Left renal cortex interstitium (tissue), 4 donors: Measurements from ENCODE around the gene PKNOX2. TPM values are rescaled to one million over a fixed set of nuclear protein-coding genes. Genes with fewer than 3 reads are reported as not detected.
"Not testable (repeated sequence)": the region's sequence is repeated elsewhere in the genome, so short reads cannot be mapped to it uniquely, and the experiment has no call there.

Source experiments
- DNase-seq, 4 donors: peaks; one replicate each; pipeline ENCODE4 v3.0.0-alpha.2; 2013; ENCODE audit warnings: low read depth in 4 of 4, low spot score in 2 of 4, missing footprints in 1 of 4
- polyA plus RNA-seq, 4 donors: library from polyadenylated mRNA; unstranded; fragments of 120-200 nt; gene quantifications; one replicate each; pipeline ENCODE4 v1.2.1, GENCODE V29; 2013; ENCODE audit not compliant: insufficient read length in 4 of 4

PKNOX2 gene
- polyA plus RNA-seq, 4 donors: 13.4 to 15.1 (median 14.4) TPM

DNA sequence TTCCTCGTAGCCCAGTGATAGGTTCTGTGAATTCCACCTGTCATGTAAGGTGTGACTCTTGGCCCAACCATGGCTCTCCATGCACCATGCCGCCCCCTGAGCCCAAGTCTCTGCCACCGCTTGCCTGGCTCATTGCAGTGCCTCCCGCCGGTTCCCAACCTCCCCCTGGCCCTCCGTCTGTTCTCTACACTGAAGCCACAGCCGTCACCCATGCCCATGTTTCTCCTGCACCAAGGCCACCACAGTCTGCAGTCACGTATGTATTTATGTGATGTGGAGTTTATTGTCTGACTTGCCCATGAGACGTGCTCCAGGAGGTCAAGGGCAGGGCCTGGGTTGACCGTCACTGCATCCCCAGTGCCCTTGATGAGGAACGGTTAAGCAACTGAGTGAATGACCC, 35.9 kb downstream of the PKNOX2 start:
- DNase-seq: no peak

DNA sequence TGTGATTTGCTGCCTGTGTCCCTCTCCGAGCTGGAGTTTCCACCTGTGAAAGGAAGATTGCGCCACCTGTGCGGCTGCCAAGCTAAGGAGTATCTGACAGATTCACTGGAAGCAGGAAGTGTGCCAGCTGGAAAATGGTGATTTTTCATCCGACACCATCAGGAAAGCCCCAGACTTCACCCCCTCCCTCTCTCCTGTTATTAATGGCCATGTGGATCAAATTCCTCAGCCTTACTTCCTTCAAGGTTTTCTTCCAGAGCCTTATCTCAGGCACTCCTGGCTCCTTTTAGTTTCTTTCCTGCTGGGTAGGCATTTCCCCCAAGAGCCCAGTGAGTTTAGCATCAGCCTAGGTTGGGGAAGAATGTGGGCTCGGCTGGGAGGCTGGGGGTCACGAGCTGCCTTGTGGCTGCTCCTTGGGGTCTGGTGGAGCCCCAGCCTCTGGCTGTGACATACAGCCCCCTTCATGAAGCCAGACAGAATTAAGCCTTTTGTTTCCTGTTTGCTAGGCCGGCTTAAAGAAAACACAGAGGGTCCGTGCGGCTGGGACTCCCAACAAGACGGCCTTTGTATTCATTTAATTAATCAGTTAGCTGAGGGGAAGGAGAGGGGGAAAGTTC, 37.1 kb downstream of the PKNOX2 start:
- DNase-seq: peak in 1 of 4 donors; percentile 51

DNA sequence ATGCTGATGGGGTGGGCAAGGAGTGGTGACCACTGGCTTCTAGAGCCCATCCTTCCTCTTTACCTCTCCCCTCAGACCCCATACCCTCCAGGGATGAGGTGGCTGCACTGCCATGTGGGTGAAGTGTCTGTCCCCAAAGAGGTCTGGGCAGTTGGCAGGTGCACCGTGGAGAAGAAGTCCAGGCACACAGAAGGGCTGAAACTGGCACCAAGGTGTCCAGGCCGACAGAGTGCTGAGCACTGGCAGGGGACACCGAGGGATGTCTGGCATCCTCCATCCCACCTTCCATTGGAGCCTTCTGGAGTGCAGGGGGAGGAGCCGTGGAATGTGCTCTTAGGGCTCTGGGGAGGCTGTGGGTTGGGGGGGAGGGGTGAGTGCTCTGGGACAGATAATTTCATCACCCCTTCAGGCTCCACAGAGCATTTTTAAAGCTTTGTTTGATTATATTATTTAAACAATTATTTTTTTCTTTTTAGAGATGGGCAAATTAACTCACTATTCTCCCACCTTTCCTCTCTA, 37.9 kb downstream of the PKNOX2 start:
- no peak for DNase-seq

DNA sequence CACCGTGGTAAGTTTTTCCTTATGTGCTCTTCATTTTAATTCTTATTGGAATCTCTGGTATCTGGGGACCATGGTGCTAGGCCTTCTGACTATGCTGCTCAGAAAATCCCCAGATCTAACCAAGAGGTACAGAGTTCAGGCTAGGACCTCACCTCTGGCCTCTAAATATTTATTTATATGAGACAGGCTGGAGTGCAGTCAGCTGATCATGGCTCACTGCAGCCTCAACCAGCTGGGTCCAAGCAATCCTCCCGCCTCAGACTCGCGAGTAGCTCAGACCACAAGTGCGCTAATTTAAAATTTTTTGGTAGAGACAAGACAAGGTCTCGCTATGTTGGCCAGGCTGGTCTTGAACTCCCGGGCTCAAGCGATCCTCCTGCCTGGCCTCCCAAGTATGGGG, 38.4 kb downstream of the PKNOX2 start:
- DNase-seq: no peak

DNA sequence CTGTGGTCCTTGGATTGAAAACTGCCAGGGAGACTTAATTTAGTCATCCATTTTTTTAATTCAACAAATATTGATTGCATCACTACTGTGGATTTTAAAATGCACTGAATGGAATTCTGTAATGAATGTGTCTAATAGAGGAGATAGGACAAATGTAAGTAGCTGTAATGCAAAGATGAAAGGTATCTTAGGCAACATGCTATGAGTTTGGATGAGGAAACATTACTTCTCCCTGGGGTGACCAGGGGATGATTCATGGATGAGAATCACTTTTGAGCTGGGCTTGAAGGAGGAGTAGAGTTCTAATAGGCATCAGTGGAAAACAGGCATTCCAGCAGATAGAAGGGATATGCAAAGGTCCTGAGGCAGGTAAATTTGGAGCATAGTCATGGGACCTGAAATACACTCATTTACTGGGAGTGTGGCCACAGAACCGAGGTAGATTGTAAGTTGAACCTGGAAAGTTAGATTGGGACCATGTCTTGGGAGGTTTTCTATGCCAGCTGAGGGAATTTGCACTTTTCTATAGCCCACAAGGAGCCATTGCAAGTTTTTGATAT, 43.4 kb downstream of the PKNOX2 start:
- no peak for DNase-seq

DNA sequence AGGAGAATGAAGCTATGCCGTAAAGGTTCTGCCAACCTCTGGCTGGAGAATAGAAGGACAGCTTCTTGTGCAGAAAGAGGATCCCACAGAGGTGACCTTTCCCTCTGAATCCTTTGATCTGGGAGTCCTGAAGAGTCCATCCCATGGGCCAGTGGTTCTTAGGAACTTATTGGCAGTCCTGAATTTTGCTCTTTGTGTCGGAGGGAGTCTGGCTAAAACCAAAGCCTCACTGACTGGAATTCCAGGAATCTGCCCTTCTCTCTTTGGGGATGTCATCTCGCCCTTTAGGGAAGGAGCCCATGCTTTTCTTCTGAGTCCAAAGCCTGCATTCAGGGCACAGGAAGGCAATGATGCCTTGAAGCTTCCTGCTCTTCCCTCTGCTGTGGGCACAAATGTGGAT, 45.5 kb downstream of the PKNOX2 start:
- no peak for DNase-seq

DNA sequence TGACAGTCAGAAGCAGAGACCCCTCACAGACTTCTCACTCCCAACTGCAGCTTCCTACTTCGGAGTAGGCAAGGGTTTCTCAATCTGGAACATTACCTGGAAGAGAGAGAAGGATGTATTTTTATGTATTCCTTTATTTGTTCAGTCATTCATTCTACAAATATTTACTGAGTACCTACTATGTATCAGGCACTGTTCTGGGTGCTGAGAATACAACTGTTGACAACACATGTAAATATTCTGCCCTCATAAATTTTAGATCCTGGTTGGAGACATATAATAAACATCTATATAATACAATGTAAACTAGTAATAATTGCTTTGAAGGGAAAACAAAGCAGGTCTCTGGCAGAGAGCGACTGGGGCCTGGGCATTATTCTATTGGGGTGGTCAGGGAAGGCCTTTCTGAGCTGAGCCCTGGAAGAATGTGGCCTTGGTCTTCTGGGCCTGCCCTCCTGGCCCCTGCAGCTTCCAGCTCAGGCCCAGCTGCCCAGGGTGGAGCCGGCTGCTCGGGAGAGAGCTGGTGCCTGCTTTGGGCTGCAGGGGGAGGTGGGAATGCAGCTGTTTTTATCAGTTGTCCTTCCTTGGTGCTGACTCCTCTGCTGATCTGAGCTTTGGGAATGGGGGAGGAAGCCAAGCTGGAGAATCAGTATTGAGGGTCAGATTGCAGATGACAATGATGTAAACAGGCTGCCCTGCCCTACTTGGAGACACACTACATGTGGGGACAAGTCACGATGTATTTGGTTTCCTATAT, 46.8 kb downstream of the PKNOX2 start:
- DNase-seq: no peak

DNA sequence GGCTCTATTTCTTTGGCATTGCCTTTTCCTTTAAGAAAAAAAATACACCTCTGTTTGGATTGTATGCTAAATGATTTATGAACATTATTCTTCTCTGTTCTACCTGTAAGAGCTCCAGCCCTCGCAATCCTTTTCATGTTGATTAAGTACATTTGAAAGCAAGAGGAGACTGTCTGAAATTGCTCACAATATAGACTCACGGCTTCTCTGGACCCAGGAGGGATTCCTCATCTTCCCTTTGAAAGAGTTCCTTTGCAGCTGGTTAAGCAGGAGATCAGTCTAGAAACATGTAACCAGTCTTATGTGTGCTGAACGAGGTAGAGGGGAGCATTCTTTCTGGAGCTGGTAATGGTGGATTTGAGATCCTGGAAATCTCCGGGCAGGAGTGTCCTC, 47.4 kb downstream of the PKNOX2 start:
- no peak for DNase-seq

DNA sequence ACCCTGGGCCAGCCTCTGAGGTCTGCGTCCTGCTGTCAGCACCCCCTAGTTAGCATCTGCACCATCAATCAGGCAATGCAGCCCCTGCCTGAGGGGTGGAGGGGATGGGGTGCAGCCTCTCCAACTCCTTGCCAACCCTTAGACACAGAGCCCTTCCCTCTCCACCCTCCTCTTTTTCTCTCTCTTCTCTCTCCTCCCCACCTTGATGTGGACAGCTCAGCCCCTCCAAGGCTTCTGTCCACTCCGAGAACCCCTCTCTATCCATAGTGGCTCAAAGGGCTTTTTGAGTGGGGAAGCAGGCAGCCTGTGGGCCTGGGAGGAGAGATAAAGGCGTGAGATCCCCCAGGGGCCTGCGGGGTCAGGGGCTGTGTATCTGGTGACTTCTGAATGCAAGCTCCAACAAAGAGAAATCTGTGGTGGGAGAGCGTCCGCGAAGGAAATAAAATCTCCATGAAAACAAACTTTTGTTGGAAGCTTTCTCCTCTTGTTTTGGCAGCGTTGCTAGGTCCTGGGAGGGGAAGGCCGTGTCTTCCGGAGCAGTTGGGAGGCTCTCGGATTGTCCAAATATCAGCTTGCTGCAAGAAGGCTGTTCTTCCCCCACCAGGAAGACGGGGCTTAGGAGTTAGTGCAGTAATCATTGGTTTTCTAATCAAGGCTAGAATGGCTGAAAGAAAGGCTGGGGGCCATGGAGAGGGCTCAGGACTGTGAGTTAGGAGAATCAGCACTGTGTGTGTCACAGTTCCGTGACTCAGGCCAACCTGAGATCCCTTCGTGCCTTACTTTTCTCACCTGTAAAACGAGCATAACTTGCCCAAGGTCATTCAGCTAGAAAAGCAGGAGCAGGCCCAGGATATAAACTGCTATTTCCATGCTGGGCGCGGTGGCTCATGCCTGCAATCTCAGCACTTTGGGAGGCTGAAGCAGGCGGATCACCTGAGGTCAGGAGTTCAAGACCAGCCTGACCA, 50.3 kb downstream of the PKNOX2 start:
- peak in 1 of 4 donors; percentile 63 for DNase-seq

DNA sequence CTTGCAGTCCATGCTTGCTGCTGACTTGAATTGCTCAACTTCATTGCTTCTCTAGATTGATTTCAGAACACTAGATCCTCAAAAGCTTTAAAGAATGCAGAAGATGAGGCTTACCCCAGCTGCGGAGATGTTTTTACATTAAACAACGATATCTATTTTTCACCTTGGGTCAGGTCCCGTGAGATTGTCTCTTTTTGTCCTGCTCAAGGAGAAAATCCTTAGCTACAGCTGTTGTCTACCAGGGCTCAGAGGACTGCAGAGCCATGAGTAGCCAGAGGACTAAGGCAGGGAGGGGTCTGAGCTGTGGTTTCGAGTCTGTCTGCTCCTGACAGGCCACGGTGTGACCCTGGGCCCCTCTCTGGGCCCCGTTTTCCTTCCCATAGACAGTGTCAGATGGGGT, 51.4 kb downstream of the PKNOX2 start:
- DNase-seq: no peak

DNA sequence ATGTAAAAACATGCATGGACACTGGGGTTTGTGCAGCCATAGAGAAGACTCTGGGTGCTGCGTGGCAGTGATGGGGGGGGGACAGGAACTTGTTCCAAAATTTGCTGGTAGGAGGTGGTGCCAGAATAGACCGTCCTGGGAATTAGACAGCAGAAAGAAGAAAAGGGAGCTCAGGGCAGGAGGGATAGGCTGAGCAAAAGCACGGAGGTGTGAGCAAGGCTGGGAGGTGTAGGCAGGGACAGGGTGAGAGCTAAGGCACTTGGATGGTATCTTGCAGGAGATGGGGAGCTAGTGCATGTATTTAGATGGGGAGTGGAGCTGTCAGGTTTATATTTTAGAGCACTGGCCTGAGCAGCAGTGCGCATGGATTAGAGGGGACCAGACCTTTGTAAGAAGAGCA, 53.8 kb downstream of the PKNOX2 start:
- no peak for DNase-seq

DNA sequence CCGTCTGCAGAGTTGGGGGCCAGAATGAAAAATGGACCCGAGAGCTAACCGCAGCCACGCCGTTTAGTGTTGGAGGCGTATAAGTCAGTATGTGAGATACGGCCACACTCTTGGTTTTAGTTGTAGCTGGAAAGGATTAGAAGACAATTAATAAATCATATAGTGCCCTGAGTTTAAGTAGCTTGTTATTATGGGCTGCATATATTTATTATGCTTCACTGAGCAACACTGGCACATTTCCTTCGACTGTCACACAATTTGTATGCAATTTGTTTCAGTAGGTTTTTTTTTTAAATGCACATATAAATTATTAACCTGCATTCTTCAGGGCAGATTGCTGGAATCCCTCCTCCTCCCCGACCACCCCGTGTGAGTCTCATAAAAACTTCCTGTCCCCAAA, 56.9 kb downstream of the PKNOX2 start:
- DNase-seq: no peak

DNA sequence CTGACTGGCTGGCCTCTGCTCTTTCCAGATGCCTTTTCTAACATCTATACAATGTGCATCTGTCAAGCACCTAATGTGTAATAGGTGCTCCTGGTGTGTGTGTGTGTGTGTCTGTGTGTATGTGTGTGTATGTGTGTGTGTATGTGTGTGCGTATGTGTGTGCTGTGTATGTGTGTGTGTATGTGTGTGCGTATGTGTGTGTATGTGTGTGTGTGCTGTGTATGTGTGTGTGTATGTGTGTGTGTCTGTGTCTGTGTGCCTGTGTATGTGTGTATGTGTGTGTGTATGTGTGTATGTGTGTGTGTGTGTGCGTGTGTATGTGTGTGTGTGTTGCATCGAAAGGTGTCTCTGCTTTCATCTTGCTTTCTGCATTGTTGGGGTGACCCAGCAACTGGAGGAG, 57.9 kb downstream of the PKNOX2 start:
- no peak for DNase-seq

DNA sequence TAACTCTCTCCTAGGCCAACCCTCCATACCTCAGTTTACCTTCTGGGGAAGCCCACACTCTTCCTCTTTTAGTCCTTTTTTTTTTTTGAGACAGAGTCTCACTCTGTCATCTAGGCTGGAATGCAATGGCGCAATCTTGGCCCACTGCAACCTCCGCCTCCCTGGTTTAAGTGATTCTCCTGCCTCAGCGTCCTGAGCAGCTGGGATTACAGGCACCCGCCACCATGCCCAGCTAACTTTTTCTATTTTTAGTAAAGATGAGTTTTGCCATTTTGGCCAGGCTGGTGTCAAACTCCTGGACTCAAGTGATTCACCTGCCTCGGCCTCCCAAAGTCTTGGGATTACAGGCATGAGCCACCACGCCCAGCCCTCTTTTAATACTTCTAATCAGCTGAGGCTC, 58.6 kb downstream of the PKNOX2 start:
- DNase-seq: not testable (repeated sequence)

DNA sequence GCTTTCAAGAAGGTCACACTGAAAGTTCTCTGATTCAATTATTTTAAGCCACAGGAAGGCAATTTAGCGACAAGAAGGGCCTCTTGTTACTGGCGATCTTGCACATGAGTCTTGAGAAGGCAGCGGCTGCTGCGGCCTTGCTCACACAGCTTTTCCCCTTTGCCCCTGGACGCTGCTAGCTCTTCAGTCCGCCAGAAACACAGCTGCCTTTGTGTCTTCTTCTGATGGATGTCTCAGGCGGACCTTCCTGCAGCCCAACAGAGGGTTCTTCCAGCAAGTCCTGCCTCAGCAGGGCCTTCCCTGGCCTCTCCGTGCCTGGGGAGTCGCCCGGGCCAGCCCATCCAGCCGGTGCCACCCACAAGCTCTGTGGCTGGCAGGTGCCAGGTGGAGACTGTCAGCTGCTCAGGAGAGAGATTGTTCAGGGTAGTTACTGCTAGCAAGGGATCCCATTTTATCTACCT, 59.4 kb downstream of the PKNOX2 start:
- no peak for DNase-seq

DNA sequence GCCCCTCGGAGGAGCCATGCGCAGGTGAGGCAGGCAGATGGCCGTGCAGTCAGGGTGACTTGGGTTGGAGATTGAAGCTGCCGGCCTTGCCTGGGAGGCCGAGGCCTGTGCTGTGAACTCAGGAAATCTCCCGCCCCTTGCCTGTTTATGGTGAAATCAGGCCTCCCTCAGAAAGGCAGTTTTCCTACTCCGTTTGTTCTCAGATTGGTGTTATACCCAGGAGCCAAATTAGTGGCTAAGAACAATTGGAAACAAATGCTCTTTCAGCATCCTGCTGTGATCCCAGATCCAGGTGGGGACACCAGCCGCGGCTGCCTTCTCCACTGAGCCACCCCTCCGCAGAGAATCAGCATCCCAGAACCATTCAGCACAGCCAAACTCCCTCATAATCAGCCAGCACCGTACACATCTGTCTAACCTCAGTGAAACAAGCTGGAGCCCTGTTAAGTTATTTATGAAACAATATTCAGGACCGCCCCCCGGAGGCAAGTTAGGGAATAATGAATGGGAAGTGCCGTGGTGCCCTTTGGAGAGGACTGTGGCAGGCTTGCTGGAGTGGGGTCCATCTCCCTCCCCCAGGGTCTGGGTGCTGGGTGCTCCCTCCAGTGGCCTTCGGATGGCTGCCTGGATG, 60.0 kb downstream of the PKNOX2 start:
- no peak for DNase-seq

DNA sequence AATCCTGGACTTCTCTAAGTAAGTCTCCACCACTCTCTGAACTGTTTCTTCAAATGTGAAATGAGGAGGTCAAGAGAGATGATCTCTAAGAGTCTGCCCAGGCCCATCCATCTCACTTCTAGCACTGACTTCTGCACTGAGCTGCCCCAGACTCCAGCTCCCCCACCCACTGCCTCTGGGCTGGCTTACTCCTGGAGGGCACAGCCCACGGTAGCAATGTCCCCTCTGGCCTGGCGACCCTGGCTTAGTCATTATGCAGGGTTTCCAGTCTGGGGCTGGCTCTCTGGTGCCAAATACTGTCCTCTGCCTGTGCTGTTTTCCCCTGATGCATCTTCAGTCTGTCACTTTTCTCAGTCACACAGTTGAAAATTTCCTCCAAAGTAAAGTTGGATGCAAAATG, 60.9 kb downstream of the PKNOX2 start:
- no peak for DNase-seq

DNA sequence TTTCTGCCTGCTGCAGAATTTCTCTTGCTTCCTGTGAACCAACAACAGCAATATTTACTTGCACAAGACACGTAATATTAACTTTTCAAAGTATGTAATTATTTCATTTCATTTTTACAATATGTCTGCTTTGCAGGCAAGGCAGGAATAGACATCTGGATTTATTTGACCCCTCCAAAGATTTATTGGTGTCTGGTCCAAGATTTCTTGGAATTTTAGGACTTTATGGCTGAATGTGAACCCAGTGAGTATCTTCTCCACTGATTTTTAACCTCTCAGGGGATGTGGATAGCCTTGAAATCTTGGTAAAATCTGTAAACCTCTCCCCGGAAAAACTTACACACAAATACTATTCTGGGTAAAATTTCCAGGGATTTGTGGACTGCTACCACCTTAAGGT, 61.5 kb downstream of the PKNOX2 start:
- no peak for DNase-seq

DNA sequence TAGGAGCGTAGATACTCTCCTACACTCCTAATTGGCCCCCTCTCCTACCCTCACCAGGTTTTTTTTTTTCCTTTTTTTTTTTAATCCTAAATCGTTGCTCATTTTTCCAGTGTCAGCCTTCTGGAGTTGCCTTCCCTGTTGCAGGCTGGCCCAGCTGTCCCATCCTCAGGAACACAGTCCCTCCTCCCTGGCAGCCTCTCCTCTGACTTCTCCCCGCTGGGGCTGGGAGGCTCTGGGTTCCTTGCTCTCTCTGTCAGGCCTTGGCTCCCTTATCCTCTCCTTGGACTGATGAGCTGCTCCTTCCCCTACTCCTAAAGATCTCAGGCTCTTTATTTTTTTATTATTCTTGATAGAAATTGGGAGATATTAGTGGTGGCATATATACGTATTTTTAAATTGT, 62.2 kb downstream of the PKNOX2 start:
- no peak for DNase-seq

DNA sequence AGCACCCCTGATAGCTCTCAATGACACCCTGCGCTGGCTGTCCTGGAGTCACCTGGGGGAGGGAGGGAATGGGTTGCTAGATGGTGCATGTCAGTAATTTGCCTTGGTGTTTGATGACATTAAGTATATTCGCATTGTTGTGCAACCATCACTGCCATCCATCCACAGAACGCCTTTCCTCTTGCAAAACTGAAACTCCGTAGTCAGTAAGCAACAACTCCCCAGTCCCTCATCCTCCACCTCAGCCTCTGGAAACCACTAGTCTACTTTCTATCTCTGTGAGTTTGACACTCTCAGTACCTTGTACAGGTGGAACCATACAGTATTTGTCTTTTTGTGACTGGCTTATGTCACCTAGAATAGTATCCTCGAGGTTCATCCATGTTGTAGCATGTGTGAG, 62.6 kb downstream of the PKNOX2 start:
- no peak for DNase-seq
